Vagina (tissue), 2 donors: ENCODE results near the gene SCLT1.

Experiments used
- POLR2A ChIP-seq, 2 donors: fragments of 450-650 bp; IDR thresholded peaks; one replicate each; pipeline ENCODE4 v1.6.1; 2017; ENCODE audit warnings: antibody characterized with exemption in 2 of 2, mild to moderate bottlenecking in 2 of 2, moderate library complexity in 2 of 2
- TF ChIP-seq, protein P1 (sequence below), 3 experiments: fragments of 450-650 bp in 2 of 3; fragments of 200-600 bp in 1 of 3; sonication (generic) in 1 of 3; IDR thresholded peaks; one replicate each; pipeline ENCODE4 v1.5.1; 2017 to 2019; ENCODE audit warnings: antibody characterized with exemption in 3 of 3, mild to moderate bottlenecking in 2 of 3, moderate library complexity in 2 of 3

DNA sequence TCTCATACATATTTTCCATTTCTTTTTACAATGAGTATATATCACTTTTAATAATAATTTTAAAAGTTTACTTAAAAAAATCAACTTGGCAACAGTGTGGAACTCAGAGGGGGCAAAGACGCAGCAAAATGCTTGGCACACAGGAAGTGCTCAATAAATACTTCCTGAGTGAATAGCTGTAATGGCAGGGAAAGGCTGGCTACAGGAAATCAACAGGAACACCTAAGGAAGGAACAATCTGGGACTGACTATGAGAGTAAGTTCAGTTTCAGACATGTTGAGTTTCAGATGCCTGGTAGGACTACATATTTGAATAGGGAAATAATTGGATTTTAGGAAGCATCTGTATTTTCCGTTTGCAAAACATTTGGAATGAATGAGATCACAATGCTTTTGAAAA is 137.6 kb downstream of the SCLT1 start:
- TF ChIP-seq, protein P1, sequence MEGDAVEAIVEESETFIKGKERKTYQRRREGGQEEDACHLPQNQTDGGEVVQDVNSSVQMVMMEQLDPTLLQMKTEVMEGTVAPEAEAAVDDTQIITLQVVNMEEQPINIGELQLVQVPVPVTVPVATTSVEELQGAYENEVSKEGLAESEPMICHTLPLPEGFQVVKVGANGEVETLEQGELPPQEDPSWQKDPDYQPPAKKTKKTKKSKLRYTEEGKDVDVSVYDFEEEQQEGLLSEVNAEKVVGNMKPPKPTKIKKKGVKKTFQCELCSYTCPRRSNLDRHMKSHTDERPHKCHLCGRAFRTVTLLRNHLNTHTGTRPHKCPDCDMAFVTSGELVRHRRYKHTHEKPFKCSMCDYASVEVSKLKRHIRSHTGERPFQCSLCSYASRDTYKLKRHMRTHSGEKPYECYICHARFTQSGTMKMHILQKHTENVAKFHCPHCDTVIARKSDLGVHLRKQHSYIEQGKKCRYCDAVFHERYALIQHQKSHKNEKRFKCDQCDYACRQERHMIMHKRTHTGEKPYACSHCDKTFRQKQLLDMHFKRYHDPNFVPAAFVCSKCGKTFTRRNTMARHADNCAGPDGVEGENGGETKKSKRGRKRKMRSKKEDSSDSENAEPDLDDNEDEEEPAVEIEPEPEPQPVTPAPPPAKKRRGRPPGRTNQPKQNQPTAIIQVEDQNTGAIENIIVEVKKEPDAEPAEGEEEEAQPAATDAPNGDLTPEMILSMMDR (IDR thresholded peaks at IDR 0.05): no peak
- TF ChIP-seq POLR2A (IDR thresholded peaks at IDR 0.05): no peak
